Measurements from ENCODE around the gene MYBPH.

Gene MYBPH

DNA sequence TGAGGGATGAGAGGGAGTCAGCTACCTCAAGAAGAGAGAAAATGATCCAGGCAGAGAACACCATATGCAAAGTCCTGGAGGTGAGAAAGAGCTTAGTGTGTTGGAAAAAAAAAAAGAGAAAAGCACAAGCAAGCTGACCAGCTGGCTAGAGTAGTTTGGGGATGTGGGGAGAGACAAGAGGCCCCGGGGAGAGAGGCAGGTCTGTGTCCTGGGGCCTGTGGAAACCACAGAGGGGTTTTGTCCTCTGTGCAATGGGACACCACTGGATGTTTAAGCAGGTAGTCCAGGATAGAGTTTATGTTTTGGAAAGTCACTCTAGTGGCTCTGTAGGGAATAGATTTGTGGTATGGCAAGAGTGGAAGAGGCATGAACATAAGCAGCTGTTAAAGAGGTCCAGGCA, 25.3 kb upstream of the MYBPH start:
- DNase-seq (ENCODE audit: low read depth): no peak

DNA sequence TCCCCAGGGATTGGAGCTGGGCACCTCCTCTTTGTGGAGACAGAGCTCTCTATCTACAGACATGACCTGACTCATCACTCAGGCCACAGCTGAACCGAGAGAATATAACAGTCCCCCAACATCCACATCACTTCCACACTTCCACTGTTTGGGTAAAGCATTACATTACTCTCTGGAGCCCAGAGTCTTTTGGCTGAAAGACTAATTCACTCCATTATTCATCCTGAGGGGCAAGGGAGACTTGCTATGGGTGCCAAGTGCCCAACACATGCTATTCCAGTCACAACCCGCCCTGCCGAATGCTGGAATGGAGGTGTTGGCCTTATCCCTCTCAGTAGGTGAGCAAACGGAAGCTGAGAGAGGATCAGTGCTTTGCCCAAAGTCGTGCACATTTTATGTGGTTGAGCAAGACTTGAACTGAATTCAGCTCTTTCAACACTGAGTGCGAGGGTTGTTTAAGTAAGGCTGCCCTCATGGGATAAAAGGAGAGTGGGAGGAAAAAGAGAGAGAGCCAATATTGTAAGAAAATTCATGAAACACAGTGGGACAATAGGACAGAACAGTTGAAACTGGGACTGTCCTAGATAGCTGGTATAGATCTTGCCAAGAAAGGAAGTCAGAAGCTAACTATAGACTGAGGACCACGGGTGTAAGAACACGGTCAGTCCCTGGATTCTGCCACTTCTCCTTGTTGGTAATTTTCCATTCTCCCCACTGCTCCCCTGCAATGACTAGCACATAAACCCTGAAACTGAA, 24.4 kb upstream of the MYBPH start:
- peak; percentile 78 for DNase-seq (ENCODE audit: low read depth)

DNA sequence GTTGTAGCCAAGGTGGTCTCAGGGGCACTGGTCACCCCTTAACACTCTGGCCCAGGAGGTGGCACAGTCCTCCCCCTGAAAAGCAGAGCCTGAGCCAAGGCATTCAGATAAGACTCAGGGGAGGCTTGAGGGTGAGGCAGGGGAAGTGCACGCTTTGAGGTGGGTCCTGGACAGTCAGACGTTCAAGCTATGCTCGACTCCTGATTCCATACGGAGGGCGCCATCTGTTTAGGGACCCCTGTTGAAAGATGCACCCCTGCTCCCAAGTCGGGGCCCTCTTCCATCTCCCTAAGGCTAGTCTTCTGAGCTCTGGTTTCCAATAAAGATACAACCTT, 23.8 kb upstream of the MYBPH start:
- no peak for DNase-seq (ENCODE audit: low read depth)

DNA sequence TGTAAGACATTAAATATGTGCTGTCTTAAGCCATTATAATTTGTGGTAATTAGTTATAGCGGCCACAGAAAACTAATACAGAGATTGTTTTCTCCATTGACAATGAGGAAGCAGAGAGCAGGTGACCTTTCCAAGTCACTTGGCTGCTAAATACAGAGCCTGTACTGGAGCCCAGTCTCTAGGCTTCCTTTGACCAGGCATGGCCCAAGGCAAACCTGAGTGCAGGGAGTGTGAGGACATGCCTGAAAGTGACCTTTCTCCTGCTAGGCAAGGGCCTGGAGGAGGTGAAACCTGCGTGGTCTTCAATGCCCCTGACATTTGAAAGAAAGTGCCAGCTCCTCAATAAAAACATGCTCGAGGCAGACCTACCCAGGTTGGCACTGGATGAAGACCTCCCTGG, 23.4 kb upstream of the MYBPH start:
- no peak for DNase-seq (ENCODE audit: low read depth)

DNA sequence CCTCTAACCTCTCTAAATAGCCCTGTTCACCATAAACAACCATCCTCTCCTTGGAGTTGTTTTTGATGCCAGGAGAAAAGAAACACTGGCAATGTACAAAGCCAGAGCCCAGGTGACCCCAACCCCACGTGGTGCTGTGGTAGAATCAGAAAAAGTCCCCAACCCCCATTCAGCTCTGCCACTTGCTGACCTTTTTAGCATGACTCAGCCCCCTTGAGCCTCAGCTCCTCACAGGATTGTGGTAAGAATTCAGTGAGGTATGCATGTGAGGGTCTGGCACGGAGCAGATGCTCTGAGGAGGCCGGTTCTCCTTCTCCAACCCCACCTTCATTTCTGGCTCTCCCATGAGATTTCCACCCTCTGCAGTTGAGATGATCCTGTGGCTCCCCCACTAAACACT, 22.0 kb upstream of the MYBPH start:
- peak; percentile 58 for DNase-seq (ENCODE audit: low read depth)

DNA sequence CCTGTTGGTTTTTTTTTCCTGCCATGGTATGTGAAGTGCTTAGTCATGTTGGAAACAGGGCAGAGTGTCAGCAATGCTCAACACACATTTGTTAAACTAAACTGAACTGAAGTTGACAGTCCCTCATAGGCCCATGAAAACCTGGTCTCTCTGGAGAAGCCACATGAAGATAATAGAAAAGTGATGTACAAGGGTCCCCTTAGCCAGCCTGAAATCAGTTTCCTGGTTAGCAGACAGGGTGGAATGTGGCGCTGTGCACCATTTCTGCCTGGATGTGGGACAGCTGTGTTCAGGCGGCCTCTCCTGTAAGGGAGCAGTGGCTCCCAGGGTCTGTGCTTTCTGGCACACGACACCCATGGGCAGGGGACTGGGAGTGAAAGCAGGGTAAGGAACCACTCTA, 20.7 kb upstream of the MYBPH start:
- no peak for DNase-seq (ENCODE audit: low read depth)

DNA sequence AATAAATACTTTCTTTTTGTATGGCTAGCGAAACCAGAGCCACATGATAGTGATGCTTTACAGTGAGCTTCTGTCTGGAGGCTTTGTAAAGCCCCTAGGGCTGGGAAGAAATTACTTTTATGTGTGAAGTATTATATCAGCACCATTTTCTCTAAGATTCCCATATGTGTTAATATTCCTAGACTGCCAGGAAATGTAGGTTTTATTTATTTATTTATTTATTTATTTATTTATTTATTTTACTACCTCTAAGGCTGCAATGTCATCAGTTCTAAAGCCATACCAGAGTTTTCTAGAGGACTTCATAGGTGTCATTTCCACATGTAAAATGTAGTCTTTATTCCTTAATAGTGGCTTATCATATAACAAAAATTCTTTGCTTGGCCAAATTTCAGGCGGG, 15.3 kb upstream of the MYBPH start:
- no peak for DNase-seq (ENCODE audit: low read depth)

DNA sequence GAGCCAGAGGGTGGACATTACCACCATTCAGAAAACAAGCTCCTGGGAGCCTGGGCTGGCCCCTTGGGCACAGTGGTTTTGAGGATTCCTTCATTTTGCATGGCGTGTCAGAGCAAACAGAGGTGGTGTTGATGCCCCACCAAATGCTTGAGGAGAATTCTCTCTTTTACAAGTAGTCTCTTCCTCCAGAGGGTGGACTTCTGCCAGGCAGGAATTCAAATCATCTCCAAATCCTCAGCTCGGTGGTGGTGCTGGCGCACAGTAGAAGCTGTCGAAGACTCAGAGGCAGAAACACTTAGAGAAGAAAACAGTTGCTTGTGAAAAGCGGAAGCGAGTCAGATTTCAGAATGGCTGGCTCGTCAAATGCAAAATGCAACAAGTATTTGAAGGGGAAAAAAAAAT, 14.3 kb upstream of the MYBPH start:
- DNase-seq (ENCODE audit: low read depth): no peak

DNA sequence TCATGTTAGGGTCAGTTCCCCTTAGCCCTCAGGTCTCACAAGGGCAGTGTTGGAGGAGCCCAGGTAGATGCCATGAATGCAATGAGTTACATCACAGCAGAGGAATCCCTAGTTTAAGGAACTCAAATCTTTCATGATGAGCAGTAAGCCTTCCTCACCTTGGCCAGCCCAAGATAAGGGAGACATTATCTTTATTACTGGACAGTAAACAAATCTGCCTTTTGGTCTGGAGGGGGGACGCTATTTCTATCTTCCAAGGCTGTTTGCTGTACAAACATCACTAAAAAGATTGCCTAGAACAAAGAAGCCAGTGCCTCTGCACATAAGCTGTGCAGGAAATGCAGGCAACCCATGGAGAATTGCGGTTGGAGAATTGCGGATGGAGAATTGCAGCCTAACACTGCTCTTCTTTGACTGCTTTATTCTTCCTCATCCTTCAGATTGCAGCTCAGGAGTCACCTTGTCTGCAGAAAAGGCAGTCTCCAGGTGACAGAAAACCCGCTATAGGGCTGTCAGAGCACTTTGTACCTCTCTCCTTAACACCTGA, 13.1 kb upstream of the MYBPH start:
- DNase-seq (ENCODE audit: low read depth): no peak

DNA sequence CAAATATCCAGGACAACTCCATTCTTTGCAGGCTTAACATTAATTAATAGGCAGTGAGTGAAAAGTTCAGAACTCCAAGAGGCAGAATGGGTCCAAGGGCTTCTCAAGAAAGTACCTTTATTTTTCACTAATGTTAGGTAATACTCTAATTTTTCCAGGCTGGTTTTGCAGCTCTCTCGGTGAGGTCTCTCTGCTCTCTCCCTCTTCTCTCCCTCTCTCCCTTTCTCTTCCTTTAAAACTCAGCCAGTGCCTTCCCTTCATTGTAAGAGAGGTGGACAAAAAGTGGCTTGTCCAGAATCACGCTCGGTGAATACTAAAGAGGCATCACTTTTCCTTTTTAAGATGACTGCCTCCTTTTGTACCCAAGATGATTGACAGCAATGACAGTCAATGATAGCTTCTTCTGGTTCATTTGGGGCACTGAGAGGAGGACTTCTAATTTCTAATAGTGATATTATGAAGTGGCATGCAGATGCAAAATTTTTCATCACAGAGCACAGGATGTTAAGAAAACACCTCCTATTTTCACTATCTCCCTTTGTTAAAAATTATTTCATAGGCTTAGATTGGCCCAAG, 12.2 kb upstream of the MYBPH start:
- DNase-seq (ENCODE audit: low read depth): no peak

DNA sequence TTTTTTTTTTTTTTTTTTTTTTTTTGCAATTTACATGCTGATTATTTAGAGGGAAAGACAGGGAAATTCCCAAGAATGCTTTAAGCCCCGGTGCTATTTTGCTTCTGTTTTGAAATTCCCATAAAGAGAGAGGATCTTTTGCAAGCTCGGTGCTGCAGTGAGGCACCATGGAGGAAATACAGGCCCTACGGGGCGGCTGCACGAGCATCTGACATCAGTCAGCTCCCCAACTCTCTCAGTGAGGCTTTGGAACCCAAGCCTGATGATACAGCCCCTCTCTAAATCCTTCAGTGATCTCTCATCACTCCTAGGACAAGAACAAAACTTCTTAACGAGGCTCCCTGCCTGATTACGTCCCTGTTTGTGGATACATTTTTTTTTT, 11.7 kb upstream of the MYBPH start:
- no peak for DNase-seq (ENCODE audit: low read depth)

DNA sequence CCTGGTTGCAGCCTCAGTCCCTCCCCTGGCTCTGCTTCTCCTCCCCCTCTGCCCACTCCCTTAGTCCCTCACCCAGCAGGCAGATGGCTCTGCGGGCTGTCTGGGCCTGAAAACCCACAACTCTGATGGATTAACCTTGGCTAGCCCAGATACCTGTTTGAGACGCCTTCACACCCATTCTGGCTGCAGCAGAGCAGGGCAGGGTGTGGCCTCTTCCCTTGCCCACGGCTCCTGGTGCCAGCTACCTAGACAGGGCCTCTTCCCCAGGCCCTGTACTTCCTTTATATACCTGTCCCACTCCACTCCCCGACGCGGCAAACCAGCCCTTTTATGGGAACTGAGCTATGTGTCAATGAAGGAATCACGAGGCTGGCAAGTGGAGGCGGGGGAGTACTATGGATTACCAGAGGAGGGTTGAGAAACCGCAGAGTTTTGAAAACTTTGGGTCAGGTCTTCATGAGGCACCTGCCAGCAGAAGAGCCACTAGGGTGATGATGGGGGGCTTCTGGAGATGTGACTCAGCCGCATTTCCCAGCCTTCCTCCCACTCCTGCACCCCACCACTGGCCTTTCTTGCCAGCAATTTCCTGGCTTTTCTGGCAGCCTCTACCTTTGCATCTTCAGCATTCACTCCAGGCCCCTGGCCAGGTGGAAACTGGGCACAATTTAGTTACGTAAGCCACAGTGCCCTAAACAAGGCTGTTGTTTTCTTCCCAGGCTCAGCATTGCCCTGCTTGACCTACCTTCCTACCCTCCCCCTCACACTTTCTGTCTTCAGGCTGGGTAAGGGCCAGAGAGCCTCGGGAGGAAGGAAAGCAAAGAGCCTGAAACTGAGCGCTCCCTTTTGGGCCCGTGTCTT, 11.0 kb upstream of the MYBPH start, which contains the start of gene CHI3L1:
Gene CHI3L1 (minus strand): TSS at position 259 of the 858 bp plus-strand sequence. CDS start 81 bp downstream, at position 178.
- no peak for DNase-seq (ENCODE audit: low read depth)

DNA sequence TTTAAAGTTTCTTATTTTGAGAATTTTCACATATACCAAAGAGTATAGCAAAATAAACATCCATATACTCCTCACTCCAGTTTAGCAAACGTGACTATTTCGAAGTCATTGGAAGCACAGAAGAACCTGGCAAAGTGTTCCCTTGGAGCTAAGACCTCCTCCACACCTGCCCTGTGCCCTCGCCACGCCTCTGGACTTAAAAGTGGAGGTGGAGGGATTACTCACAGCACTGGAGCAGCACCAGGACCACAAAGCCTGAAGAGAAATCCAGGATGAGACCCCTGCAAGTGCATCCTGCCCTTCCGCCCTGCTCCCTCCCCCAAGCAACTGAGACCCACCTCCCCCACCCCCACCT, 10.4 kb upstream of the MYBPH start:
- no peak for DNase-seq (ENCODE audit: low read depth)

DNA sequence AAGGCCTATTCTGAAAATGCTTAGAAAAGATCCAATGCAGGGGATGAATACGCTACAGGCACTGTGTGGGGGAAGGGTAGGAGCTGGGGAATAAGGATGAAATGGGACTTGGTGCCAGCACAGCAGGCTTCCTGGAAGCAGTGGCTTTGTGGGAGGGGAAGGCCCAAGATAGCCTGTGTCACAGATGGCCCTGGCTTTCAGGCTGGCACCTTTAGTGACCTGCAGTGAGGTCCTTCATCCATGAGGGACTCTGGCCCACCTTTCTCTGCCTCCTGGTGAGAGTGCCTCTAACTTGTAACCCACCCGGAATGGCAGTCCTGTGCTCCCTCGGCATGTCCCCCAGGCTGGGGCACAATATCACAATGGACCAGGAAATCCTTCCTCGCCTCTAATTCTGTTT, 10.0 kb upstream of the MYBPH start:
- no peak for DNase-seq (ENCODE audit: low read depth)

DNA sequence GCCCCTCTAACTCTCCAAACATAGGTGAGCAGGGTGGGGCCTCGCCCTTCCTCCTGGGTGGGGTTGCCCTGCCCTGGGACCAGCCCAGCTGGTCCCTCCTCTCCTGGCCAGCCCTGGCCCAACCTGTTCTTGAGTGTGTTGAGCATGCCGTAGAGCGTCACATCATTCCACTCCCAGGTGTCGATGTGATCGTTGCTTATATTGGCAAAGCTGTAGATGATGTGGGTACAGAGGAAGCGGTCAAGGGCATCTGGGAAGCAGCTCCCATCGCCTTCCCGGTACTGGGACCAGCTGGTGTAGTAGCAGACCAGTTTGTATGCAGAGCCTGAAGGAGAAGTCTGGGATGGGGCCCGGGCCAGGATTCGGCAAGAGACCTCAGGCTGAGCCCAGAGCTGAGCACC, 9.4 kb upstream of the MYBPH start:
- DNase-seq (ENCODE audit: low read depth): no peak

DNA sequence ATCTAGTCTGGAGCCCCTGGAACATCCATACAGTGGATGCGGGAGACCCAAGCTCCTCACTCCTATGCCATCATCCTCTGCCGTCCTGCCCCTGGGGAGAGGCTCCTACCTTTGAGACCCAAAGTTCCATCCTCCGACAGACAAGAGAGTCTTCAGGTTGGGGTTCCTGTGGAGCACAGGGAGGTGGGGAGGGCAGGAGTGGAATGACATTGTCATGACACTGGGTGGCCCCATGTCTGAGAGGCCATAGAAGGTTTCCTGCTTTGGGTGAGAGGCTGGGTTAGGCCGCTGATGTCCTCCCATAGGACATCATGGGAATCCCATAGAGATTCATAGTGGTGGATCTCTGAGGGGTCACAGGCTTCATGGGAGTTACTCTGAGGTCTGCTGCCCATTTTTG, 8.8 kb upstream of the MYBPH start:
- no peak for DNase-seq (ENCODE audit: low read depth)

DNA sequence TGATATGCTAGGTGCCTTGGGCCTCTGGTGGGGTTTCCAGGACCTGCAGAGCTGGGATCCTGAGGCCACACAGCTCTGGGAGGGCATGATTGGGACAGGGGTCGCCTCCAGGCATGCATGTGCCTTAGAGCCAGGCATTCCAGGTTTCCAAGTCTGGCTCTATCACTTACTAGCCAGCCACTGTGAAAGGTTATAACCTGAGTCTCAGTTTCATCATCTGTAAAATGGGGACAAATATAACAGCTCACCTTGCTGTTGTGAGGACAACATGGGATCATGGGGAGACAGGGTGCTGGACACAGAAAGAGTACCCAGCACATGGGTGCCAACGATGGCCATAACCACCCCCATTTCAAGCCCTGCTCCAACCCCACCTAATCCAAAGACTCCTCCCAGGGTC, 8.2 kb upstream of the MYBPH start:
- DNase-seq (ENCODE audit: low read depth): no peak

DNA sequence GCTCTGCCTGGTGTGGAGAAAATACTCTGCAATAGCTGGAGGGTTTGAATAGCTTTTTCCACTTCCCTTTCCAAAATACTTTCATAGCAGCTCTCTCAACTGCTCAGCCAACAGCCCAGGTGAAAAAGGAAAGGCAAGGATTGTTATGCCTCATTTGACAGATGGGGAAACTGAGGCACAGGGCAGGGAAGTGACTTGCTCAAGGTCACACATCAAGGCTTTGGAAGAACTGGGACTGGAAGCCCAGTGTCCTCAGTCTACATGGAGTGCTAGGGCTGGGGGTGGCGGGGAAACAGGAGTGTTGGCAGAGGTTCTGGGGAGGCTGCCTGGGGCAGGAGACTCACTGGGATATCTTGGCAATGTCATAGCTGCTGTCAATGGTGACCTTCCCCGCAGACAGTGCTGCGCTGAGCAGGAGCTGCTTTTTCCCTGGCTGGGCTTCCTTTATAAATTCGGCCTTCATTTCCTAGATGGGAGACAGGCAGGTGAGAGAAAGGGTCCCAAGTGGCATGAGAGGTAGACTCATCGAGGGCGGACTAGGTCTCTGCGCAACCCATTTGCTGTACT, 6.8 kb upstream of the MYBPH start:
- no peak for DNase-seq (ENCODE audit: low read depth)

DNA sequence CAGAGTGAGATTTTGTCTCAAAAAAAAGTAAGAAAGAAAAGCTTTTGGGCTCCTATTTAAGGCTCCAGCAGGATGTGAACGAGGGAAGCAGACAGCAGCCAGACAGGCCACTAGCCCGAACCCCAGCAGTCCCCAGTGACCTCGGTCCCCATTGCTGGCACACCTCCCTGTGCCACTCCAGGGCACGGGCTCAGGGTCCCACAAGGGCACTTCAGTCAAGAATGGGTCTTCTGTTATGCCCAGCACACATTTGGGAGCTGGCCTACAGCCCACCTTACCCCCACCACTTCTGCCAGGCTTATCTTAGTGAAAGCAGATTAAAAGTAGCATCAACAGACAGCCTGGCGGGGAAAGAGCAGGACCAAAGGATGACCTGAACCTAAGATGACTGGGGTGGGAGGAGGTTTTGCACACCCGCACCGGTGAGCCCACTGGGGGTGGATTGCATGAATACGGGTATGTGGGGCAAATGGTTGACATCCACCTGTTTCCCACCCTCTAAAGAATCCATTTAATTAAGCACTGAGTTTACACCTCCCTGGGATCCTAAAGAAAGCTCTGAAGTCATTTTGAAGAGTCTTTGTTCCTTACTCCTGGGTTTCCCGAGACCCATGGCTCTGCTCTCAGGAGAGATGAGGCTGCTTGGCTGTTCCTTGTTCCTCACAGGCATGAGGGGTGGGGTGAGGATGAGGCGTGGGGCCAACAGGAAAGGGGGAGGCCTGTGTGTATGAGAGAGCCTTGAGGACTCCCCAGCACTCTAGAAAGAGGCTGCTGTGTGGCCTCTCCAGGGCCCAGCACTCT, 6.2 kb upstream of the MYBPH start:
- no peak for DNase-seq (ENCODE audit: low read depth)

DNA sequence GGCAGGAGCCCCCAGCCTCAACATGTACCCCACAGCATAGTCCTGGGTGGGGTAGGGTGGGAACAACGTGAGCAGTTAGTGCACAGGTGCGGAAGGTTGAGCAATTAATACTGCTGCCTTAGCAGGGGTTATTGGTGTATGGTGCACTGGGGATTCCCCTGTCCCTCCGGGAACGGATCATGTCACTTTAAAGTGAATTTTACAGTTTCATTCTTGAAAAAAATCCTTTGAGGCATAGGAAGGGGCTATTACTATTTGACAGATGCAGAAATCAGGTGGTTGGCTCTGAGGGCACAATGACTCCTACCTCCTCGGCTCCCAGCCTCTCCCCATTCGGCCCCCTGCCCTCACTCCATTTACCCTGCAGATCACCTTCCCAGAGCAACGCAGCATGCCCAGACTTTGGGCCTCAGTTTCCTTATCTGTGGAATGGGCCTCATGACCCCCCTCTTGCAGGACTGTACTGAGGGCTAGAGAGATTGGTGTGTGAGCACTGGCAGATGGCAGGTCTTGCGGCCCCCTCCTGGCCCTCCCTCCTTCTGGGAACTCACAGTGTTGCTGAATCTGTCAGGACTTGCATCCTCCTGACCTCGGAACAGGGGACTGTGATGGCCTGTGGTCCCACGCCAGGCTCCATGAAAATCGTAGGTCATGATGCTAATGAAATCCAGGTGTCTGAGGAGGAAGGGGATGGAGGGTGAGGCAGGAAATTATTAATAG, 5.1 kb upstream of the MYBPH start:
- no peak for DNase-seq (ENCODE audit: low read depth)

DNA sequence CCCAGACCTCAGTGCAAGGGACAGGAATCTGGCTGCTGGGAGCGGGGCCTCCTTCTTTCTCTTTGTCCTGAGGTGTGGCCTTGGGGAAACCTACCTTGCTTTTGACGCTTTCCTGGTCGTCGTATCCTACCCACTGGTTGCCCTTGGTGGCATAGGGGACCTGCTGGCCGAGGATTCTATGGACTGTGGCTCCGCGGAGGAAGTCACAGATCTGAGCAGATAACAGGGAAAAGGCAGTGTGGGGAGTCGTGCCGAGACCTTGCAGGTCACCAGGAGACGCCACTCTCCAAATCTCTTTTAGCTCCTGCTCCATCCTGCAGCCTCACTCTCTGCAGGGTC, 4.0 kb upstream of the MYBPH start:
- DNase-seq (ENCODE audit: low read depth): no peak
